KMS-11 (cell line): ENCODE results near the gene KRTAP10-6.
"Not testable (repeated sequence)": the region's sequence is repeated elsewhere in the genome, so short reads cannot be mapped to it uniquely, and the experiment has no call there.

ENCODE experiments used
- H2AFZ ChIP-seq: fragments of 200-600 bp; sonication (generic); 2 replicates; pipeline ENCODE4 v1.6.1; 2016; ENCODE audit warnings: antibody characterized with exemption, mixed run types, low read depth
- H3K27ac ChIP-seq: fragments of 200-600 bp; sonication (generic); 2 replicates; pipeline ENCODE4 v1.6.1; 2016; ENCODE audit warnings: mild to moderate bottlenecking, mixed run types
- H3K27me3 ChIP-seq: fragments of 200-600 bp; sonication (generic); 2 replicates; pipeline ENCODE4 v1.6.1; 2017; ENCODE audit warnings: mild to moderate bottlenecking, low read depth, mixed run types, moderate library complexity; ENCODE audit not compliant: insufficient read depth
- H3K36me3 ChIP-seq: fragments of 200-600 bp; sonication (generic); 2 replicates; pipeline ENCODE4 v1.6.1; 2017; ENCODE audit warnings: mild to moderate bottlenecking, mixed run types; ENCODE audit not compliant: insufficient read depth
- H3K4me1 ChIP-seq: fragments of 200-600 bp; sonication (generic); 2 replicates; pipeline ENCODE4 v1.6.1; 2016; ENCODE audit warnings: mild to moderate bottlenecking, low read depth, mixed run types; ENCODE audit not compliant: poor library complexity, severe bottlenecking
- H3K4me2 ChIP-seq: fragments of 200-600 bp; sonication (generic); 2 replicates; pipeline ENCODE4 v1.7.0; 2016; ENCODE audit warnings: mild to moderate bottlenecking, mixed run types
- H3K4me3 ChIP-seq: fragments of 200-600 bp; sonication (generic); IDR thresholded peaks from 2 replicates; pipeline ENCODE4 v1.6.1; 2017; ENCODE audit warnings: low read depth, low read length, mixed read lengths; ENCODE audit not compliant: insufficient read depth
- H3K79me2 ChIP-seq: fragments of 200-600 bp; sonication (generic); 2 replicates; pipeline ENCODE4 v1.6.1; 2016; ENCODE audit warnings: low read depth, mixed run types; ENCODE audit not compliant: insufficient read depth
- H3K9ac ChIP-seq: fragments of 200-600 bp; sonication (generic); 2 replicates; pipeline ENCODE4 v1.6.1; 2016; ENCODE audit warnings: mild to moderate bottlenecking, mixed run types
- H4K20me1 ChIP-seq: fragments of 200-600 bp; sonication (generic); 2 replicates; pipeline ENCODE4 v1.6.1; 2016; ENCODE audit warnings: mild to moderate bottlenecking, mixed run types; ENCODE audit not compliant: insufficient read depth
- CTCF ChIP-seq: fragments of 200-600 bp; sonication (generic); conservative IDR thresholded peaks from 2 replicates; pipeline ENCODE4 v1.6.1; 2017; ENCODE audit warnings: low read depth, mild to moderate bottlenecking, antibody characterized with exemption, low read length, moderate library complexity, mixed read lengths

The KRTAP10-6 gene

GRCh38 chr21:44551340-44551961 is 40.9 kb downstream of the KRTAP10-6 start, which contains the start of gene KRTAP10-2:
Gene KRTAP10-2 (minus strand): TSS chr21:44551505. CDS start chr21:44551458, 47 bp downstream.
- Histone ChIP-seq H3K4me2 (no peak within 1 kb of the TSS), H3K36me3 (no peaks in the 10 kb centered on the region), H3K79me2 (no peaks in the 10 kb centered on the region), H3K4me1 (no peaks in the 10 kb centered on the region), H3K27me3 (peaks cover 68% of the 10 kb centered on the region), H4K20me1 (no peaks in the 10 kb centered on the region), H3K27ac (no peak within 1 kb of the TSS), H3K9ac (no peak within 1 kb of the TSS), H3K4me3 (no peak within 1 kb of the TSS), H2AFZ (no peak within 1 kb of the TSS)
- TF ChIP-seq CTCF: no peak

- Histone ChIP-seq H3K9ac (no peak overlapping the region), H3K4me2 (no peak overlapping the region), H3K36me3 (no peaks in the 10 kb centered on the region), H3K27me3 (peaks cover 68% of the 10 kb centered on the region), H3K4me1 (no peaks in the 10 kb centered on the region), H3K4me3 (no peak overlapping the region), H3K79me2 (no peaks in the 10 kb centered on the region), H4K20me1 (no peaks in the 10 kb centered on the region), H2AFZ (no peak overlapping the region), H3K27ac (no peak overlapping the region)
- TF ChIP-seq CTCF: no peak
These were observed 41.5 kb downstream of the KRTAP10-6 start for GRCh38 chr21:44550807-44551206.

- H3K36me3 ChIP-seq, H3K27ac ChIP-seq: not testable (repeated sequence)
These were observed 42.0 kb downstream of the KRTAP10-6 start for GRCh38 chr21:44550285-44550684.

GRCh38 chr21:44549525-44550211 is 42.6 kb downstream of the KRTAP10-6 start:
- Histone ChIP-seq H3K9ac (no peak overlapping the region), H3K27ac (no peak overlapping the region), H3K36me3 (no peaks in the 10 kb centered on the region), H3K79me2 (no peaks in the 10 kb centered on the region), H3K27me3 (peaks cover 68% of the 10 kb centered on the region), H4K20me1 (no peaks in the 10 kb centered on the region), H3K4me1 (no peaks in the 10 kb centered on the region), H3K4me2 (no peak overlapping the region), H3K4me3 (no peak overlapping the region), H2AFZ (no peak overlapping the region)
- no peak for TF ChIP-seq CTCF

More at GRCh38 chr21:44550285-44550684, 42.0 kb downstream of the KRTAP10-6 start:
- H3K4me2 ChIP-seq, H3K4me3 ChIP-seq, H4K20me1 ChIP-seq, H3K4me1 ChIP-seq, H3K79me2 ChIP-seq, H2AFZ ChIP-seq, H3K9ac ChIP-seq: not testable (repeated sequence)
- peaks cover 68% of the 10 kb centered on the region for H3K27me3 ChIP-seq

GRCh38 chr21:44548922-44549321 is 43.4 kb downstream of the KRTAP10-6 start:
- no peaks in the 10 kb centered on the region for H3K4me1 ChIP-seq
- no peaks in the 10 kb centered on the region for H3K79me2 ChIP-seq
- H3K36me3 ChIP-seq: no peaks in the 10 kb centered on the region
- no peak overlapping the region for H3K4me2 ChIP-seq
- H3K27ac ChIP-seq: no peak overlapping the region
- no peak for TF ChIP-seq CTCF
- no peak overlapping the region for H2AFZ ChIP-seq
- no peak overlapping the region for H3K4me3 ChIP-seq
- peaks cover 68% of the 10 kb centered on the region for H3K27me3 ChIP-seq
- H4K20me1 ChIP-seq: no peaks in the 10 kb centered on the region
- no peak overlapping the region for H3K9ac ChIP-seq
